K562 (cell line): Measurements from ENCODE around the gene RALGAPA2.

Experiments
- CHD4 ChIP-seq: fragments of 200-600 bp; sonication (generic); IDR thresholded peaks from 3 replicates; pipeline ENCODE4 v1.6.1; 2012; ENCODE audit warnings: low read depth, mild to moderate bottlenecking, mixed read lengths, low read length, inconsistent platforms; ENCODE audit not compliant: insufficient read depth, insufficient replicate concordance, poor library complexity, severe bottlenecking
- CREM ChIP-seq: IDR thresholded peaks from 2 replicates; pipeline ENCODE4 v1.6.1; 2014; ENCODE audit warnings: antibody characterized with exemption, low read depth
- EP300 ChIP-seq: IDR thresholded peaks from 2 replicates; pipeline ENCODE4 v1.6.1; 2012; ENCODE audit warnings: low read length, improper control_type of control experiment
- ETV6 ChIP-seq, 3 experiments: fragments of 150-350 bp in 1 of 3; sonication (generic) in 1 of 3; formaldehyde crosslinking in 1 of 3; IDR thresholded peaks; 2 replicates each; pipeline versions ENCODE4 v1.6.1 to v1.8.0; 2014 to 2022; ENCODE audit warnings: borderline replicate concordance in 2 of 3, low read depth in 2 of 3, antibody characterized with exemption in 1 of 3, low read length in 1 of 3, mild to moderate bottlenecking in 1 of 3, missing genetic modification reagents in 1 of 3
- NFIC ChIP-seq: fragments of 450-650 bp; IDR thresholded peaks from 2 replicates; pipeline ENCODE4 v1.6.1; 2017; ENCODE audit warnings: mild to moderate bottlenecking, inconsistent platforms
- NFYB ChIP-seq: IDR thresholded peaks from 2 replicates; pipeline ENCODE4 v1.6.1; 2011; ENCODE audit warnings: mild to moderate bottlenecking, moderate library complexity; ENCODE audit not compliant: insufficient read length; ENCODE audit errors: extremely low read depth
- TEAD2 ChIP-seq: fragments of 450-650 bp; IDR thresholded peaks from 2 replicates; pipeline ENCODE4 v1.6.1; 2016; ENCODE audit warnings: missing genetic modification characterization, control low read depth, missing compliant biosample characterization
- ZBTB7A ChIP-seq: IDR thresholded peaks from 2 replicates; pipeline ENCODE4 v1.6.1; 2011; ENCODE audit warnings: low read depth, mild to moderate bottlenecking, low read length, moderate library complexity, borderline replicate concordance; ENCODE audit not compliant: control insufficient read depth
- ZNF253 ChIP-seq: fragments of 250-450 bp; sonication (Bioruptor Pico); conservative IDR thresholded peaks from 2 replicates; pipeline ENCODE4 v1.6.1; 2021; ENCODE audit warnings: mild to moderate bottlenecking
- TF ChIP-seq, protein P1 (sequence below), 3 experiments: IDR thresholded peaks in 2 of 3; conservative IDR thresholded peaks in 1 of 3; 2 replicates each; pipeline ENCODE4 v1.5.1; 2011 to 2012; ENCODE audit warnings: low read length in 3 of 3, mild to moderate bottlenecking in 3 of 3, control low read depth in 2 of 3, improper control_type of control experiment in 1 of 3, inconsistent platforms in 1 of 3, low read depth in 1 of 3, mixed read lengths in 1 of 3, moderate library complexity in 1 of 3; ENCODE audit not compliant: insufficient read depth in 2 of 3
- TF ChIP-seq, protein P2 (sequence below): sonication (generic); formaldehyde crosslinking; IDR thresholded peaks from 2 replicates; pipeline ENCODE4 v1.8.1; 2023; ENCODE audit warnings: mild to moderate bottlenecking, missing genetic modification reagents

DNA sequence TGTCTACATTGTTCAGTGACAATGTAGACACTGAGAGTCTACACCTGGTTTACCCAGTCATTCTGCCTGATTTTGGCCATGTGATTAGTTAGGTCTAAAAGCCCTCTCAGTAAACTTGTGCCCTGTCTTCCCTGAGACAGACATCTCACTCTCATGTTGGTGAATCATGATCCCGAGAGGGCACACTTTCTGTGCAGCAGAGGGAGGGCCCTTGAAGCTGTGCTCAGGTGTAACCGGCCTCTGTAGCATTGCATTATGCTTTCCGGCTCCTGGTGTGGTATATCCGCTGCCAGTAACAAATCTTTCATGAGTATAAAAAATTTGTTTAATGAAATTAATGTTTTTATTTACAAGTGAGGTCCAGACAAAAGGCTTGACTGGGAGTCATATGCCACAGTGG, 85.0 kb downstream of the RALGAPA2 start:
- TF ChIP-seq NFYB = no peak
- TF ChIP-seq, protein P1, sequence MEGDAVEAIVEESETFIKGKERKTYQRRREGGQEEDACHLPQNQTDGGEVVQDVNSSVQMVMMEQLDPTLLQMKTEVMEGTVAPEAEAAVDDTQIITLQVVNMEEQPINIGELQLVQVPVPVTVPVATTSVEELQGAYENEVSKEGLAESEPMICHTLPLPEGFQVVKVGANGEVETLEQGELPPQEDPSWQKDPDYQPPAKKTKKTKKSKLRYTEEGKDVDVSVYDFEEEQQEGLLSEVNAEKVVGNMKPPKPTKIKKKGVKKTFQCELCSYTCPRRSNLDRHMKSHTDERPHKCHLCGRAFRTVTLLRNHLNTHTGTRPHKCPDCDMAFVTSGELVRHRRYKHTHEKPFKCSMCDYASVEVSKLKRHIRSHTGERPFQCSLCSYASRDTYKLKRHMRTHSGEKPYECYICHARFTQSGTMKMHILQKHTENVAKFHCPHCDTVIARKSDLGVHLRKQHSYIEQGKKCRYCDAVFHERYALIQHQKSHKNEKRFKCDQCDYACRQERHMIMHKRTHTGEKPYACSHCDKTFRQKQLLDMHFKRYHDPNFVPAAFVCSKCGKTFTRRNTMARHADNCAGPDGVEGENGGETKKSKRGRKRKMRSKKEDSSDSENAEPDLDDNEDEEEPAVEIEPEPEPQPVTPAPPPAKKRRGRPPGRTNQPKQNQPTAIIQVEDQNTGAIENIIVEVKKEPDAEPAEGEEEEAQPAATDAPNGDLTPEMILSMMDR (IDR thresholded peaks at IDR 0.05 in 2 of 3, conservative IDR thresholded peaks at IDR 0.05 in 1 of 3; ENCODE audit: insufficient read depth in 2 of 3, low read depth in 1 of 3, low read length in 3 of 3) = no peak
- no peak for TF ChIP-seq TEAD2
- TF ChIP-seq, protein P2, sequence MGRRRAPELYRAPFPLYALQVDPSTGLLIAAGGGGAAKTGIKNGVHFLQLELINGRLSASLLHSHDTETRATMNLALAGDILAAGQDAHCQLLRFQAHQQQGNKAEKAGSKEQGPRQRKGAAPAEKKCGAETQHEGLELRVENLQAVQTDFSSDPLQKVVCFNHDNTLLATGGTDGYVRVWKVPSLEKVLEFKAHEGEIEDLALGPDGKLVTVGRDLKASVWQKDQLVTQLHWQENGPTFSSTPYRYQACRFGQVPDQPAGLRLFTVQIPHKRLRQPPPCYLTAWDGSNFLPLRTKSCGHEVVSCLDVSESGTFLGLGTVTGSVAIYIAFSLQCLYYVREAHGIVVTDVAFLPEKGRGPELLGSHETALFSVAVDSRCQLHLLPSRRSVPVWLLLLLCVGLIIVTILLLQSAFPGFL = no peak
- no peak for TF ChIP-seq CHD4
- TF ChIP-seq ETV6 (IDR thresholded peaks at IDR 0.05; ENCODE audit: borderline replicate concordance in 1 of 2, low read depth in 2 of 2, low read length in 1 of 2) = no peak
- TF ChIP-seq ETV6 (CRISPR knock-in tag; IDR thresholded peaks at IDR 0.05; ENCODE audit: borderline replicate concordance) = no peak
- TF ChIP-seq CREM = no peak
- no peak for TF ChIP-seq ZNF253 (CRISPR knock-in tag)
- no peak for TF ChIP-seq EP300
- no peak for TF ChIP-seq NFIC
- TF ChIP-seq ZBTB7A = no peak
